ENCODE measurements around the gene CPD. TPM values are rescaled to one million over a fixed set of nuclear protein-coding genes. Genes with fewer than 3 reads are reported as not detected.
A peak's percentile ranks its signal among the peaks of the same experiment; 100 is the strongest.

The CPD gene
- polyA plus RNA-seq, 1 donor from 2014 or later = 2.3 TPM

- Mint-ChIP-seq H3K9me3 (no peaks in the 10 kb centered on the region), H3K27me3 (peaks cover 18% of the 10 kb centered on the region), H3K4me1 (peaks cover 2 to 6% (median 4%) of the 10 kb centered on the region in 3 donors), H3K27ac (no peak overlapping the region), H3K4me3 (no peak overlapping the region), H3K36me3 (peaks cover 1% of the 10 kb centered on the region)
Observed at GRCh38 chr17:30368912-30369720, 9.6 kb upstream of the CPD start.

- H3K36me3 Mint-ChIP-seq = peaks cover 1% of the 10 kb centered on the region
- peak overlapping the region in 1 of 3 donors; percentile 7 for H3K27ac Mint-ChIP-seq
- H3K27me3 Mint-ChIP-seq = peaks cover 20% of the 10 kb centered on the region
- H3K4me3 Mint-ChIP-seq = no peak overlapping the region
- peaks cover 0 to 4% (median 3%) of the 10 kb centered on the region in 3 donors for H3K4me1 Mint-ChIP-seq
- H3K9me3 Mint-ChIP-seq = no peaks in the 10 kb centered on the region
Observed at GRCh38 chr17:30369995-30370394, 8.7 kb upstream of the CPD start.

GRCh38 chr17:30372755-30373154 is 6.0 kb upstream of the CPD start:
- Mint-ChIP-seq H3K36me3 (peaks cover 1% of the 10 kb centered on the region), H3K9me3 (no peaks in the 10 kb centered on the region), H3K4me1 (peaks cover 0 to 3% (median 1%) of the 10 kb centered on the region in 3 donors), H3K27me3 (peaks cover 36% of the 10 kb centered on the region), H3K4me3 (no peak overlapping the region), H3K27ac (no peak overlapping the region)

- H3K27me3 Mint-ChIP-seq = peaks cover 50% of the 10 kb centered on the region
- H3K4me1 Mint-ChIP-seq = peaks cover 10 to 17% (median 15%) of the 10 kb centered on the region in 3 donors
- H3K9me3 Mint-ChIP-seq = no peaks in the 10 kb centered on the region
- no peak overlapping the region for H3K27ac Mint-ChIP-seq
- H3K36me3 Mint-ChIP-seq = peaks cover 1% of the 10 kb centered on the region
- peak overlapping the region in 1 of 4 donors; percentile 42 for H3K4me3 Mint-ChIP-seq
Observed at GRCh38 chr17:30375661-30376060, 3.1 kb upstream of the CPD start.

GRCh38 chr17:30376621-30377452 is 1.9 kb upstream of the CPD start:
- H3K4me3 Mint-ChIP-seq = peak overlapping the region in 2 of 4 donors; percentile 2 to 96
- H3K27ac Mint-ChIP-seq = no peak overlapping the region
- no peaks in the 10 kb centered on the region for H3K9me3 Mint-ChIP-seq
- H3K27me3 Mint-ChIP-seq = peaks cover 53% of the 10 kb centered on the region
- peaks cover 10 to 17% (median 17%) of the 10 kb centered on the region in 3 donors for H3K4me1 Mint-ChIP-seq
- H3K36me3 Mint-ChIP-seq = no peaks in the 10 kb centered on the region

GRCh38 chr17:30377574-30378240 is 1.0 kb upstream of the CPD start:
- Mint-ChIP-seq H3K4me3 (peak overlapping the region in 3 of 4 donors; percentile 93 to 96 (median 94)), H3K9me3 (no peaks in the 10 kb centered on the region), H3K4me1 (peaks cover 10 to 17% (median 17%) of the 10 kb centered on the region in 3 donors), H3K36me3 (no peaks in the 10 kb centered on the region), H3K27me3 (peaks cover 51% of the 10 kb centered on the region), H3K27ac (peak overlapping the region in 2 of 3 donors; percentile 91 to 92)

GRCh38 chr17:30378241-30378824 is 394 bp upstream of the CPD start:
- Mint-ChIP-seq H3K9me3 (no peaks in the 10 kb centered on the region), H3K36me3 (no peaks in the 10 kb centered on the region), H3K4me1 (peaks cover 10 to 17% (median 17%) of the 10 kb centered on the region in 3 donors), H3K4me3 (peak overlapping the region; percentile 88 to 96 (median 94)), H3K27me3 (peaks cover 54% of the 10 kb centered on the region), H3K27ac (peak overlapping the region; percentile 65 to 92 (median 91))

- H3K9me3 Mint-ChIP-seq = no peaks in the 10 kb centered on the region
- no peaks in the 10 kb centered on the region for H3K36me3 Mint-ChIP-seq
- H3K27ac Mint-ChIP-seq = peak overlapping the region; percentile 24 to 92 (median 71)
- peak overlapping the region; percentile 70 to 84 (median 78) for H3K4me3 Mint-ChIP-seq
- H3K27me3 Mint-ChIP-seq = peaks cover 55% of the 10 kb centered on the region
- H3K4me1 Mint-ChIP-seq = peaks cover 10 to 17% (median 17%) of the 10 kb centered on the region in 3 donors
Observed at GRCh38 chr17:30379303-30379902, 676 bp downstream of the CPD start.

GRCh38 chr17:30379903-30380381 is 1.2 kb downstream of the CPD start:
- Mint-ChIP-seq H3K27ac (peak overlapping the region; percentile 23 to 71 (median 24)), H3K4me1 (peaks cover 10 to 17% (median 17%) of the 10 kb centered on the region in 3 donors), H3K9me3 (no peaks in the 10 kb centered on the region), H3K27me3 (peaks cover 54% of the 10 kb centered on the region), H3K36me3 (no peaks in the 10 kb centered on the region), H3K4me3 (peak overlapping the region; percentile 70 to 84 (median 78))

GRCh38 chr17:30380643-30381339 is 2.1 kb downstream of the CPD start:
- no peaks in the 10 kb centered on the region for H3K9me3 Mint-ChIP-seq
- H3K4me3 Mint-ChIP-seq = peak overlapping the region in 2 of 4 donors; percentile 70 to 79
- H3K27me3 Mint-ChIP-seq = peaks cover 52% of the 10 kb centered on the region
- peak overlapping the region in 2 of 3 donors; percentile 23 to 24 for H3K27ac Mint-ChIP-seq
- H3K4me1 Mint-ChIP-seq = peaks cover 10 to 17% (median 17%) of the 10 kb centered on the region in 3 donors
- peaks cover 1% of the 10 kb centered on the region for H3K36me3 Mint-ChIP-seq

GRCh38 chr17:30381340-30381659 is 2.6 kb downstream of the CPD start:
- Mint-ChIP-seq H3K9me3 (no peaks in the 10 kb centered on the region), H3K4me1 (peaks cover 10 to 17% (median 17%) of the 10 kb centered on the region in 3 donors), H3K27ac (peak overlapping the region in 1 of 3 donors; percentile 23), H3K27me3 (peaks cover 49% of the 10 kb centered on the region), H3K4me3 (peak overlapping the region in 2 of 4 donors; percentile 29 to 79), H3K36me3 (peaks cover 1% of the 10 kb centered on the region)

GRCh38 chr17:30382345-30382744 is 3.6 kb downstream of the CPD start:
- Mint-ChIP-seq H3K4me1 (peaks cover 10 to 17% (median 17%) of the 10 kb centered on the region in 3 donors), H3K4me3 (no peak overlapping the region), H3K36me3 (peaks cover 3% of the 10 kb centered on the region), H3K27me3 (peaks cover 39% of the 10 kb centered on the region), H3K27ac (no peak overlapping the region), H3K9me3 (no peaks in the 10 kb centered on the region)

- H3K36me3 Mint-ChIP-seq = peaks cover 3% of the 10 kb centered on the region
- peaks cover 6% of the 10 kb centered on the region for H3K27me3 Mint-ChIP-seq
- no peaks in the 10 kb centered on the region for H3K4me1 Mint-ChIP-seq
- no peaks in the 10 kb centered on the region for H3K9me3 Mint-ChIP-seq
- H3K4me3 Mint-ChIP-seq = no peak overlapping the region
- no peak overlapping the region for H3K27ac Mint-ChIP-seq
Observed at GRCh38 chr17:30388321-30389179, 9.8 kb downstream of the CPD start.

All from IgD-negative memory B cell (primary cell).